ENCODE results near the gene TRIM72.

- TF ChIP-seq POLR2A (IDR thresholded peaks at IDR 0.05; ENCODE audit: extremely low read depth, insufficient read length), result no peak
- TF ChIP-seq, protein P1, sequence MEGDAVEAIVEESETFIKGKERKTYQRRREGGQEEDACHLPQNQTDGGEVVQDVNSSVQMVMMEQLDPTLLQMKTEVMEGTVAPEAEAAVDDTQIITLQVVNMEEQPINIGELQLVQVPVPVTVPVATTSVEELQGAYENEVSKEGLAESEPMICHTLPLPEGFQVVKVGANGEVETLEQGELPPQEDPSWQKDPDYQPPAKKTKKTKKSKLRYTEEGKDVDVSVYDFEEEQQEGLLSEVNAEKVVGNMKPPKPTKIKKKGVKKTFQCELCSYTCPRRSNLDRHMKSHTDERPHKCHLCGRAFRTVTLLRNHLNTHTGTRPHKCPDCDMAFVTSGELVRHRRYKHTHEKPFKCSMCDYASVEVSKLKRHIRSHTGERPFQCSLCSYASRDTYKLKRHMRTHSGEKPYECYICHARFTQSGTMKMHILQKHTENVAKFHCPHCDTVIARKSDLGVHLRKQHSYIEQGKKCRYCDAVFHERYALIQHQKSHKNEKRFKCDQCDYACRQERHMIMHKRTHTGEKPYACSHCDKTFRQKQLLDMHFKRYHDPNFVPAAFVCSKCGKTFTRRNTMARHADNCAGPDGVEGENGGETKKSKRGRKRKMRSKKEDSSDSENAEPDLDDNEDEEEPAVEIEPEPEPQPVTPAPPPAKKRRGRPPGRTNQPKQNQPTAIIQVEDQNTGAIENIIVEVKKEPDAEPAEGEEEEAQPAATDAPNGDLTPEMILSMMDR (IDR thresholded peaks at IDR 0.05; ENCODE audit: low read depth, low read length), result no peak
- TF ChIP-seq, protein P2, sequence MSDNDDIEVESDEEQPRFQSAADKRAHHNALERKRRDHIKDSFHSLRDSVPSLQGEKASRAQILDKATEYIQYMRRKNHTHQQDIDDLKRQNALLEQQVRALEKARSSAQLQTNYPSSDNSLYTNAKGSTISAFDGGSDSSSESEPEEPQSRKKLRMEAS (IDR thresholded peaks at IDR 0.05; ENCODE audit: low read depth, low read length), result no peak
Measured at GRCh38 chr16:31217136-31217530, 3.2 kb downstream of the TRIM72 start.

Measured in NB4 (cell line).